ENCODE data around the gene PTPN21. TPM values are rescaled to one million over a fixed set of nuclear protein-coding genes. Genes with fewer than 3 reads are reported as not detected.

PTPN21 gene
- polyA plus RNA-seq, 3 donors: not detected

GRCh38 chr14:88535813-88536212, 19.0 kb downstream of the PTPN21 start:
- Mint-ChIP-seq H3K27ac (no peak overlapping the region), H3K36me3 (no peaks in the 10 kb centered on the region), H3K9me3 (no peaks in the 10 kb centered on the region), H3K4me3 (no peak overlapping the region), H3K4me1 (peaks cover 9% of the 10 kb centered on the region), H3K27me3 (ENCODE audit: low read depth in 3 of 3) (peaks cover 0 to 4% (median 4%) of the 10 kb centered on the region in 3 donors)
- H3K27me3 ChIP-seq (ENCODE audit: control insufficient read depth in 2 of 2, insufficient read depth in 2 of 2, low read length in 2 of 2): no peaks in the 10 kb centered on the region
- no peak for DNase-seq
- H2AFZ ChIP-seq (ENCODE audit: insufficient read depth, low read depth, low read length, poor library complexity, severe bottlenecking): no peak overlapping the region
- no peak overlapping the region for H3K4me2 ChIP-seq (replicated peaks; ENCODE audit: extremely low read depth, low read length, poor library complexity, severe bottlenecking)
- no peak for TF ChIP-seq CTCF (IDR thresholded peaks at IDR 0.05)
- peaks cover 8 to 10% of the 10 kb centered on the region in 2 donors for H3K4me1 ChIP-seq (ENCODE audit: control insufficient read depth in 1 of 2, insufficient read depth in 2 of 2, low read length in 2 of 2)
- H3K4me3 ChIP-seq (replicated peaks in 1 of 3; ENCODE audit: low read depth in 2 of 3, low read length in 3 of 3): no peak overlapping the region
- no peaks in the 10 kb centered on the region for H3K9me3 ChIP-seq (replicated peaks in 1 of 2; ENCODE audit: control insufficient read depth in 1 of 2, insufficient read depth in 1 of 2, low read length in 2 of 2)
- 69% methylated on average over 2 of the region's 4 CpGs for WGBS (ENCODE audit: insufficient coverage)
- H3K36me3 ChIP-seq (replicated peaks in 1 of 2; ENCODE audit: control insufficient read depth in 1 of 2, insufficient read depth in 2 of 2, low read length in 2 of 2): no peaks in the 10 kb centered on the region
- H3K27ac ChIP-seq (ENCODE audit: low read depth in 1 of 2, low read length in 2 of 2): no peak overlapping the region
- H4K20me1 ChIP-seq (ENCODE audit: insufficient read depth, low read length): no peaks in the 10 kb centered on the region
- no peak overlapping the region for H3K9ac ChIP-seq (ENCODE audit: insufficient read depth, low read length, poor library complexity, severe bottlenecking)
- intact Hi-C loops (cut with micrococcal nuclease): no loop called here
- H3K79me2 ChIP-seq (ENCODE audit: insufficient read depth, low read length): no peaks in the 10 kb centered on the region

- H3K27ac Mint-ChIP-seq: peak overlapping the region in 1 of 7 donors; percentile 50
- Histone ChIP-seq H3K9ac (ENCODE audit: insufficient read depth, low read length, poor library complexity, severe bottlenecking) (no peak overlapping the region), H3K4me3 (replicated peaks in 1 of 3; ENCODE audit: low read depth in 2 of 3, low read length in 3 of 3) (no peak overlapping the region), H2AFZ (ENCODE audit: insufficient read depth, low read depth, low read length, poor library complexity, severe bottlenecking) (no peak overlapping the region), H4K20me1 (ENCODE audit: insufficient read depth, low read length) (no peaks in the 10 kb centered on the region), H3K4me1 (ENCODE audit: control insufficient read depth in 1 of 2, insufficient read depth in 2 of 2, low read length in 2 of 2) (peaks cover 8 to 10% of the 10 kb centered on the region in 2 donors), H3K4me2 (replicated peaks; ENCODE audit: extremely low read depth, low read length, poor library complexity, severe bottlenecking) (no peak overlapping the region), H3K9me3 (replicated peaks in 1 of 2; ENCODE audit: control insufficient read depth in 1 of 2, insufficient read depth in 1 of 2, low read length in 2 of 2) (no peaks in the 10 kb centered on the region), H3K27me3 (ENCODE audit: control insufficient read depth in 2 of 2, insufficient read depth in 2 of 2, low read length in 2 of 2) (no peaks in the 10 kb centered on the region), H3K27ac (ENCODE audit: low read depth in 1 of 2, low read length in 2 of 2) (no peak overlapping the region), H3K79me2 (ENCODE audit: insufficient read depth, low read length) (no peaks in the 10 kb centered on the region), H3K36me3 (replicated peaks in 1 of 2; ENCODE audit: control insufficient read depth in 1 of 2, insufficient read depth in 2 of 2, low read length in 2 of 2) (no peaks in the 10 kb centered on the region)
- 15% methylated on average over 3 of the region's 4 CpGs for WGBS (ENCODE audit: insufficient coverage)
- no peak overlapping the region for H3K4me3 Mint-ChIP-seq
- intact Hi-C loops (cut with micrococcal nuclease): no loop called here
- H3K36me3 Mint-ChIP-seq: no peaks in the 10 kb centered on the region
- peak; percentile 15 to 63 (median 18) for DNase-seq
- H3K4me1 Mint-ChIP-seq: peaks cover 9% of the 10 kb centered on the region
- peak; percentile 11 for TF ChIP-seq CTCF (IDR thresholded peaks at IDR 0.05)
- H3K27me3 Mint-ChIP-seq (ENCODE audit: low read depth in 3 of 3): peaks cover 0 to 4% (median 4%) of the 10 kb centered on the region in 3 donors
- H3K9me3 Mint-ChIP-seq: peaks cover 0 to 5% (median under 1%) of the 10 kb centered on the region in 7 donors
Measured at GRCh38 chr14:88535149-88535548, 19.7 kb downstream of the PTPN21 start.
